GM19043 (cell line): Measurements from ENCODE around the gene APLP2.
"Not testable (repeated sequence)": the region's sequence is repeated elsewhere in the genome, so short reads cannot be mapped to it uniquely, and the experiment has no call there.

Experiments used
- ATAC-seq: cut with Tn5 transposase; IDR thresholded peaks from one replicate; pipeline ENCODE4 v1.9.1; 2021; ENCODE audit warnings: low read depth; ENCODE audit not compliant: unreplicated experiment

Gene APLP2

DNA sequence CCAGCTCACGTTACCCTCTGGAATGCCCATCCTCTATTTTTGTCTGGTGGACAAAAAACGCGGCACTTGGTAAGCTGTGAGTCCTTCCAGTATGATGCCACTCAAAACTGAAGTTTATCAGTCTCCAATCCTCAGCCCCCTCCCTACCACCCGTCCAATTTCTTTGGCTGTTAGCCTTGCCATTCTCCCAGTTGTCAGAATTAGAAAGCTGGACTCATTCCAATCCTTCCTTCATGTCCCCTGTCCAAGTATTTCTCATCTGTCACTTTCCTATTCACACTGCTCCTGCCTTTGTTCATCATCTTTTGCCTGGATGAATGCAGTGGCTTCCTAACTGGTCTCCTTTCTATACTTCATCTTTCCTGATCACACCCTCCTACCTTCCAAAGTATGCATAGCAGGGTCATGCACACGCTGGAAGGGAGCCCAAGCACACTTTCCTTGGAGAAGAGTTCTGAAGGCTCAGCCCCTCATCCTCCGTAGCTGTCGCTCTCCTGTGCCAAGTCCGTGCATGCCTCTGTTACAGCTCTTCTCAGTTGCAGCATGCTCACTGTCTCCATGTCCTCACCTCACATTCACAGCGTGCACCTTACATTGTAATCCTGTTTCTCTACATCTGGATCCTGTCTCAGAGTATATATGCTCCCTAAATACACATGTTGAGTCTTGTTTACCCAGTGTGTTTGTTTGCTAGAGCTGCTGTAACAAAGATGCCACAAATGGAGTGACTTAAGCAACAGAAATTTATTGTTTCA is 19.4 kb downstream of the APLP2 start:
- no peak for ATAC-seq

DNA sequence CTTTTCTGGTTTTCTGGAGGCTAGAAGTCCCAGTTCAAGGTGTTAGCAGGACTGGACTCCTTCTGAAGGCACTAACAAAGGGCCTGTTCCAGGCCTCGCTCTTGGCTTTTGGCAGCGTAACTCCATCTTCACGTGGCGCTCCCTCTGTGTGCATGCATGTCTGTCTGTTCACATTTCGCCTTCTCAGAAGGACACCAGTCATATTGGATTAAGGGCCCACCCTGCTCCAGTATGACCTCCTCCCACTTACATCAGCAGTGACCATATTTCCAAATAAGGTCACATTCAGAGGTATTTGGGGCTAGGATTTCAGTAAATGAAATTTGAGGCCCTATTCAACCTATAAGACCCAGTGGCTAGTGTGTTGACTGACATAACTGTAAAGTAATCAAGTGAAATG is 20.0 kb downstream of the APLP2 start:
- no peak for ATAC-seq

DNA sequence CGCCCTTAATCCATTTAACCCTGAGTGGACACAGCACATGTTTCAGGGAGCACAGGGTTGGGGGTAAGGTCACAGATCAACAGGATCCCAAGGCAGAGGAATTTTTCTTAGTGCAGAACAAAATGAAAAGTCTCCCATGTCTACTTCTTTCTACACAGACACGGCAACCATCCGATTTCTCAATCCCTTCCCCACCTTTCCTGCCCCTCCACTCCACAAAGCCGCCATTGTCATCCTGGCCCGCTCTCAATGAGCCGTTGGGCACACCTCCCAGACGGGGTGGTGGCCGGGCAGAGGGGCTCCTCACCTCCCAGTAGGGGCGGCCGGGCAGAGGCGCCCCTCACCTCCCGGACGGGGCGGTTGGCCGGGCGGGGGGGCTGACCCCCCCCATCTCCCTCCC is 20.8 kb downstream of the APLP2 start:
- ATAC-seq, result not testable (repeated sequence)

- ATAC-seq, result not testable (repeated sequence)
These were observed 21.5 kb downstream of the APLP2 start for GRCh38 chr11:130091169-130091568.

DNA sequence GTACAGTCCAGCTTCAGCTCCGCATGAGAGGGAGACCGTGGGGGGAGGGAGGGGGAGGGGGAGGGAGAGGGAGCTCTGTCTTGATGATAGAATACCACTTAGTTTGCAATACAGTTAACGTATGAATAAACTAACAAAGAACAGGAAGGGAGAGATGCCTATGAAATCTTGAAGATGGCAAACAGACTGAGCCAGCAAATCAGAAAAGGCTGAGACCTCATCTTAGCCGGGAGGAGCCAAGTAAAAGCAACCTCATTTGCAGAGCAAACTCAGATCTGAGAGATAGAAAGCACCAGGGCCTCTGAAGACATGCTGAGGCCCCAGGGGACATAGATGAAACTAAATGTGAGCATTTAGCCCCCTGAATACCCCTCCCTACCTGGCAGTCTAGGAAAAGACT is 23.0 kb downstream of the APLP2 start:
- no peak for ATAC-seq

- no peak for ATAC-seq
These were observed 24.9 kb downstream of the APLP2 start for GRCh38 chr11:130094614-130095013.

GRCh38 chr11:130095326-130095725 is 25.6 kb downstream of the APLP2 start:
- no peak for ATAC-seq

- no peak for ATAC-seq
These were observed 26.3 kb downstream of the APLP2 start for GRCh38 chr11:130096042-130096441.

- no peak for ATAC-seq
These were observed 27.1 kb downstream of the APLP2 start for GRCh38 chr11:130096823-130097222.

- ATAC-seq, result no peak
These were observed 27.6 kb downstream of the APLP2 start for GRCh38 chr11:130097285-130097684.

- no peak for ATAC-seq
These were observed 29.7 kb downstream of the APLP2 start for GRCh38 chr11:130099356-130099755.

- ATAC-seq, result no peak
These were observed 30.8 kb downstream of the APLP2 start for GRCh38 chr11:130100381-130101095.

GRCh38 chr11:130101661-130102060 is 32.0 kb downstream of the APLP2 start:
- no peak for ATAC-seq

DNA sequence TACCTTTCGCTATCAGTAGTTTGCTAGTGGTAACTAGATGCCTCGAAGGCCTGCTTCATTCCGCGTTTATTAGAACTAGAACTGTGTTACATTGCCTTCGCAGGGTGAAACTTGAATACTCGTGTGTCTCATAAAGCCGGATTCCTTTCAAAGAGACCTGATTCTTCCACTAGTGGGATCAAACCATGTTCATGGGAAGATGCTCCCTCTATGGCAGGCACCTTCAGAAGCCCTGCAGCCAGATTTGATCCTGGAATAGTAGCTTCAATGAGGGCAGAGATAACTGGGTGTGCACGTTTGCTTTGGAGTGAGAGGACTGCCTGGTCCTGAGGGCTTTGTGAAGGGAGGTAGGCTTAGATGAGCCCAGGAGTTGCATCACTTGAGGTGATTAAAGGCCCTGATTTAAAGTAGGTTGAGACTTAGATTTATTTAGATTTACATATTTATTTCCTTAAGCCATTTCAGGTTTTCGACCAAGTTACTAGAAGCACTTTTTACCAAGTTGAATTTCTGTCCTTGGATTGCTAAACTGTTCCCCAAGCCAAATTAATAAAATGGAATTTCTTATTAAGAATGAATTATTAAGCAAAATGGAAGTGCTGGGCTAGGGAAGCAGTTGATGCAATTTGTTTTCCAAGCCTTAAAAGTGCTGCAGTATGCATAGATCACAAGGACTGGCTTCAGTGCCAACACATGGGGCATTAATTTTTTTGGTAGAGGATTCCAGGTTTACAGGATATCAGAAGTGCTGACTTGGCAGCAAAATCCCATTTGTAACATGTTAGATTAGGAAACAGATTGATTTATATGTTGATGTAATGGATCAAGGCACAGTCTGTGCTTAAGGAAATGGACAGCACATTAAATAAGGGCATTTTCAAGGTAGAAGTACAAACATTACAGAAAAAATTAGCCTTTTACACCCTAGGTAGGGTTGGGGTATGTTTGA is 32.9 kb downstream of the APLP2 start:
- no peak for ATAC-seq

DNA sequence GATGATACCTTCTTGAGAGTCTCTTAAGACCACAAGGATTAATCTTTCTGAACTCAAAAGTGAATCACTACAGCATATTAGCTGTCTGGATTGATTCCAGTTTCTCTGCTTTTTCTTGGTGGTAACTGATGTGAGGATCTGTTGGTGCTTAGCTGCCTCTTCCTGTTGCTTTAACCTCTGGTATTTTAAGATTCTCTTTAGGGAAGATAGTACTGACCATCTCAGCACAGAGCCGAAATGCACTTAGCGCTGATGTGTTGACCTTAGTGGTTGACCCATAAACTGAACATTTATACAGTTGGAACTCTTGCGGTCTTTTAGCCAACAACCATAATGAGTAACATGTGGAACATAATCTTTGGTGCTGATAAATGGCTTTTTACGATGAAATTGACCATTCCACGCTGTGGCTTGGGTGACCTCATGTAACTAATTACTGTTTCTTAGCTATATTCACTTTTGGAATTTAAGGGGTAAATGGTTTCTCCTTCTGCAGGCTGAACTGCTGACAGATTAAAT is 33.7 kb downstream of the APLP2 start:
- ATAC-seq, result no peak

GRCh38 chr11:130106381-130106780 is 36.7 kb downstream of the APLP2 start:
- no peak for ATAC-seq

GRCh38 chr11:130108671-130109070 is 39.0 kb downstream of the APLP2 start:
- ATAC-seq, result not testable (repeated sequence)

- ATAC-seq, result no peak
These were observed 39.7 kb downstream of the APLP2 start for GRCh38 chr11:130109386-130109785.

DNA sequence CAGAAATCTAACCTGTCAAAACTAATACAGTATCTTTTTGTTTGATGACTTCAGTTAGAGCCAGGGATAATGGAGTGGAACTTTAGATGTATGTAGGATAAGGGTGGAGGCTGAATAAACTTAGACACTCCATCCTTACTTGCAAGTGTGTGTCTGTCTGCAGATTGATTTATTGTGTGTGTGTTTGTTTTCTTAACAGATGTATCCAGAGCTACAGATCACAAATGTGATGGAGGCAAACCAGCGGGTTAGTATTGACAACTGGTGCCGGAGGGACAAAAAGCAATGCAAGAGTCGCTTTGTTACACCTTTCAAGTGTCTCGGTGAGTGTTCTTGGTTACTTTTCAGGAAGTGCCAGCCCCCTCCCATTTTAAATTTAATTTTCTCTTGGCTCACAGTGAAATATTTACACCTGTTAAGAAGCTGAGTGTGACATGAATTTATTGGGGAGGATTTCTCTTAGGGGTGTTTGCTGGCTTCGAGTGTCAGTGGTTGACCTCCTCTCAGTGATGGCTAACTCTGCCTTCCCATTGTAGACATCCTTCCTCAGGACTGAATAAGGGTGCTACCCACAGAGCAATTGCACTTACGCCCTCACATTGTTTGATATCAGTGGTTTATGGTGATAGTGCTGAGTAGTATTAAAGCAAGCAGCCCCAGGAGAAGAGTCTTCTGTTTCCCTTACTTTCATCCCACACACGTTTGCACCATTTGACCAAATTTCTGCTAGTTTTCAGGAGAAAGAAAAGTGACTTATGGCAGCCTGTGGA is 40.8 kb downstream of the APLP2 start:
- ATAC-seq, result no peak
